RWPE2 (cell line): ENCODE results near the gene CCDC134.
A peak's percentile ranks its signal among the peaks of the same experiment; 100 is the strongest.

Source experiments
- ATAC-seq: fragments of 200-7000 bp; cut with Tn5 transposase; 3 replicates; pipeline ENCODE4 v1.9.1; 2021; ENCODE audit warnings: low read depth
- DNase-seq: peaks from one replicate; pipeline ENCODE4 v3.0.0-alpha.2; 2020; ENCODE audit warnings: low spot score
- H3K27ac ChIP-seq: fragments of 450-650 bp; 2 replicates; pipeline ENCODE4 v1.5.1; 2017; ENCODE audit warnings: mild to moderate bottlenecking; ENCODE audit not compliant: poor library complexity, severe bottlenecking
- H3K27me3 ChIP-seq: fragments of 250-450 bp; sonication (Bioruptor Pico); 2 replicates; pipeline ENCODE4 v1.5.1; 2021; ENCODE audit warnings: mild to moderate bottlenecking, moderate library complexity; ENCODE audit not compliant: insufficient read depth, poor library complexity, severe bottlenecking
- H3K36me3 ChIP-seq: fragments of 250-450 bp; sonication (Bioruptor Pico); 2 replicates; pipeline ENCODE4 v1.5.1; 2020; ENCODE audit warnings: low read depth, mild to moderate bottlenecking, moderate library complexity
- H3K4me1 ChIP-seq: fragments of 250-450 bp; sonication (Bioruptor Pico); 2 replicates; pipeline ENCODE4 v1.5.1; 2021; ENCODE audit warnings: mild to moderate bottlenecking, moderate library complexity; ENCODE audit not compliant: insufficient read depth, poor library complexity, severe bottlenecking
- H3K4me3 ChIP-seq: fragments of 250-450 bp; sonication (Bioruptor Pico); 2 replicates; pipeline ENCODE4 v1.5.1; 2021; ENCODE audit warnings: mild to moderate bottlenecking, moderate library complexity; ENCODE audit not compliant: severe bottlenecking
- H3K9me3 ChIP-seq: fragments of 250-450 bp; sonication (Bioruptor Pico); 2 replicates; pipeline ENCODE4 v1.5.1; 2021; ENCODE audit warnings: mild to moderate bottlenecking, moderate library complexity; ENCODE audit not compliant: severe bottlenecking
- CTCF ChIP-seq: fragments of 450-650 bp; IDR thresholded peaks from one replicate; pipeline ENCODE4 v1.5.1; 2017; ENCODE audit warnings: mild to moderate bottlenecking, moderate library complexity; ENCODE audit not compliant: poor library complexity, severe bottlenecking

CCDC134 gene

DNA sequence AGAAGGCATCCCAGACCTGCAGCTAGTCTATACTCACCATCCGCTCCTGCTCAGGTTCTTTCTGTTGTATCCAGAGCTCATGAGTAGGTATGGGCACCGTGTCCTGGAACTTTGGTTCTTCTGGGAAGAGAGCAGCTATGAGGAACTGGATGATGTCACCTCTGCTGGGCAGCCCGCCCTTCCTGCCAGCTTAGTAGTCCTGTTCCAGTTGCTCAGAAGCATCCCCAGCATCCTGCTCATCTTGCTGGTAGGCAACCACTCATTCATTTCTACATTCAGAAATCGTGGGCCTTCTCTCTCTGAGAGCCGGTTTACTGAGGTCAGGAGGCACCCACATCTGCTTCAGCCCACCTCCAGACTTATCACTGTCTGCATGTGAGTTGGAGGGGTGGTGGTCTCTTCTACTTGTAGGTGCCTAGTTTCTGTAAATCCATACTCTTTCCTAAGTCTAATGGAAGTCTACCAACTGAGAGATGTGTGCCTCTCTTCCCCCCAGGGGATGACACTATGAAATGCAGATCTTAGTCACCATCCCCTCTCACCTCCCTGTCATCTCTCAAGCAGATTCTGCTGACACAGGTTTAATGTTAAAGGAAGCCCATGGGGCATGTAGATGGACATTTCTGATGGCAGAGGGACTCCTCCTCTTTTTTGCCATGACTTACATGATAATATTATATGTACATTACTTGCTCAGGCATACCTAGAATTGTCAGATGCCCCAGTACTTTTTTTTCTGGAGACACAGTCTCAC lies 29.6 kb upstream of the CCDC134 start:
- TF ChIP-seq CTCF = no peak
- Histone ChIP-seq H3K27me3 (no peaks in the 10 kb centered on the region), H3K4me1 (peaks cover 10% of the 10 kb centered on the region), H3K4me3 (no peak overlapping the region), H3K27ac (no peak overlapping the region), H3K36me3 (no peaks in the 10 kb centered on the region), H3K9me3 (no peaks in the 10 kb centered on the region)
- DNase-seq (no peak), ATAC-seq (no peak)

DNA sequence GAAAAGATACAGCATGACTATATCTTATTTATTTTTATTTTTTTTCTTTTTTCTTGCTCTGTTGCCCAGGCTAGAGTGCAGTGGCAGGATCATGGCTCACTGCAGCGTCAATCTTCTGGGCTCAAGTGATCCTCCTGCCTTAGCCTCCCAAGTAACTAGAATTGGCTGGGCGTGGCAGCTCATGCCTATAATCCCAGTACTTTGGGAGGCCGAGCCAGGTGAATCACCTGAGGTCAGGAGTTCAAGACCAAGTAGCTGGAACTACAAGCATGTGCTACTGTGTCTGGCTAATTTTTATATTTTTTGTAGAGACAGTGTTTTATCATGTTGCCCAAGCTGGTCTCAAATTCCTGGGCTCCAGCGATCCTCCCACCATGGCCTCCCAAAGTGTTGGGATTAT lies 28.3 kb upstream of the CCDC134 start:
- ATAC-seq = 0 out of 3 replicates have a peak, but pooled peaks have one; percentile 44
- TF ChIP-seq CTCF = no peak
- DNase-seq = no peak
- H3K4me1 ChIP-seq = peaks cover 10% of the 10 kb centered on the region
- H3K9me3 ChIP-seq = no peaks in the 10 kb centered on the region
- H3K36me3 ChIP-seq = no peaks in the 10 kb centered on the region
- H3K4me3 ChIP-seq = no peak overlapping the region
- H3K27ac ChIP-seq = no peak overlapping the region
- no peaks in the 10 kb centered on the region for H3K27me3 ChIP-seq

DNA sequence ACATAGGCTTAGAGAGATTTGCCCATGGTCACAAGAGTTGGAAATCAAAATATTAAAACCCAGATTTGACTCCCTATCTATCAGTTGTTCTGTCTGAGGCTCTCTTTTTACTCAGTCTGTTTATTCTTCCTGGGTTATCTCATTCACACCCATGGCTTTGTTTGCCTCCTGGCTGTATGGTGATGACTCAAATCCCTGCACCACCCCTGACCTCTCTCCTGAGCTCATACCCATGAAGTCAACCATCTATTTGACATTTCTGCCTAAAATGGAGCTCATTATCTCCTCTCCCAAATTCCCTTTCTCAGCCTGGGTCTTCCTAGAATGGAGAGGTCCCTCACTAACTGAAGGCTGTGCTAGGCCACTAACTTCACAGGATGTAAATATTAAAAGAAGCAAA lies 27.8 kb upstream of the CCDC134 start:
- Histone ChIP-seq H3K4me3 (no peak overlapping the region), H3K27me3 (no peaks in the 10 kb centered on the region), H3K27ac (no peak overlapping the region), H3K36me3 (no peaks in the 10 kb centered on the region), H3K4me1 (peaks cover 10% of the 10 kb centered on the region), H3K9me3 (no peaks in the 10 kb centered on the region)
- ATAC-seq (peak; percentile 81; the same call in 2 of the 3 replicates), DNase-seq (no peak)
- TF ChIP-seq CTCF = no peak

GRCh38 chr22:41775338-41775737 lies 25.1 kb upstream of the CCDC134 start:
- DNase-seq (no peak), ATAC-seq (no peak)
- Histone ChIP-seq H3K4me1 (peaks cover 10% of the 10 kb centered on the region), H3K4me3 (no peak overlapping the region), H3K9me3 (no peaks in the 10 kb centered on the region), H3K27me3 (no peaks in the 10 kb centered on the region), H3K36me3 (no peaks in the 10 kb centered on the region), H3K27ac (no peak overlapping the region)
- no peak for TF ChIP-seq CTCF

DNA sequence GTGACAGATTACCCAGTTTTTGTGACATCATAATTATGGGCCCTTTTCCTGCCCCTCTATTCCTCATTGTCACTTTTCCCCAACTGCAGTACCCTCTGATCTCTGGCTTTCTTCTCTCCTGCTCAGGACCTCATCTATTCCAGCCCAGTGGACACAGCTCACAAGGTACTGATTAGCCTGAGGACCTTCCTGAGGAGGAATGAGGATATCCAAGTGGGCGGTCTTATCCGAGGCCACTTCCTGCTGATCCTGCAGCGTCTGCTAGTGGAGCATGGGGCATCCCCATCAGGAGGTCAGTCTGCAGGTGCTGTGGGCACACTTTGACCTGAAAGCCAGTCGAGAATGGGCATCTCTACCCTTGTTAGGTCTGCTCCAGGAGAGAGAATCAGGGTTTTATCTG lies 24.5 kb upstream of the CCDC134 start:
- no peak for TF ChIP-seq CTCF
- no peak for ATAC-seq
- Histone ChIP-seq H3K4me1 (peaks cover 10% of the 10 kb centered on the region), H3K27ac (no peak overlapping the region), H3K27me3 (no peaks in the 10 kb centered on the region), H3K9me3 (no peaks in the 10 kb centered on the region), H3K36me3 (no peaks in the 10 kb centered on the region), H3K4me3 (no peak overlapping the region)
- DNase-seq = no peak
